ENCODE measurements around the gene SLC13A1.

GRCh38 chr7:123193235-123193634, 6.5 kb downstream of the SLC13A1 start:
- TF ChIP-seq GLIS1 (tag by site-specific recombination; IDR thresholded peaks at IDR 0.05) = no peak
- no peak for TF ChIP-seq ZNF398 (tag by site-specific recombination; IDR thresholded peaks at IDR 0.05)
- TF ChIP-seq REST (tag by site-specific recombination; IDR thresholded peaks at IDR 0.05) = no peak
- no peak for TF ChIP-seq CTCF (tag by site-specific recombination; IDR thresholded peaks at IDR 0.05)
- no peak for TF ChIP-seq PRDM6 (tag by site-specific recombination; IDR thresholded peaks at IDR 0.05)
- no peak for TF ChIP-seq PRDM1 (tag by site-specific recombination; IDR thresholded peaks at IDR 0.05)
- TF ChIP-seq YY1 (tag by site-specific recombination; IDR thresholded peaks at IDR 0.05) = no peak
- TF ChIP-seq ZBTB1 (tag by site-specific recombination; IDR thresholded peaks at IDR 0.05) = no peak
- no peak for TF ChIP-seq BCL11A (tag by site-specific recombination; IDR thresholded peaks at IDR 0.05; ENCODE audit: low read depth)
- no peak for TF ChIP-seq ZNF639 (tag by site-specific recombination; IDR thresholded peaks at IDR 0.05)
- TF ChIP-seq ZNF214 (tag by site-specific recombination; IDR thresholded peaks at IDR 0.05; ENCODE audit: borderline replicate concordance) = no peak
- TF ChIP-seq HOXA7 (CRISPR knock-in tag; IDR thresholded peaks at IDR 0.05; ENCODE audit: borderline replicate concordance) = no peak
- no peak for TF ChIP-seq ZNF274 (IDR thresholded peaks at IDR 0.05; ENCODE audit: low read length)
- no peak for TF ChIP-seq ZNF274 (tag by site-specific recombination; IDR thresholded peaks at IDR 0.05; ENCODE audit: borderline replicate concordance)
